ENCODE data around the gene XXYLT1.

Gene XXYLT1

DNA sequence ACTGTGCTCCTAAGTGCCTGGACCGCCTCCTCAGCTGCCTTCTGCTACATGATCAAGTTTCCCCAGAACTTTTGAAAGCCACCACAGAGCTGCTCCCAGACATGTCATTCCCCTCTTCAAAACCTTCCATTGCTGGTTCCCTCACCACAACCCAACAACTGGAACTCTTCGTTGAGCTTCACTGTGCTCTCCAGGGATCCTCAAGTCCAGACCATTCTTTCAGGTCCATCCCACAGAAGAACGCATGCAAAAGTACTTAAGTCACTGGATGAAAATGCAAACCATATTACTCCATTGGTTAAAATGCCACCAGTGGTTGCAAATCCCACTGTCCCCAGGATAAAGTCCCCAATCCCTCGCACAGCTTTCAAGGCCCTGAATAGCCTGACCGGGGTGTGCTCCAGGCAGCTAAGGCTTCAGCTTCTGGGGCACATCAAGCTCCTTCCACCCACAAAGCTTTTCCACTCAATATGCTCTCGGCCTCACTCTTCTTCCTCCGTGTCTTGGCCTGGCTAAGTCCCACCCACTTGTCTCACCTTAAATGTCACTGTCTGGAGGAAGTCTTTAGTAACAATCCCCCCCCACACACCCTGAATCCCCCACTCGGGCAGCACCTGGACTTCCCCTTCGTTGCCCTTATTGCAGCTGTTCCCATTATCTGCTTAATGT, 84.8 kb downstream of the XXYLT1 start:
- CTCF ChIA-PET, result no interaction called here
- TF ChIP-seq, protein P1, sequence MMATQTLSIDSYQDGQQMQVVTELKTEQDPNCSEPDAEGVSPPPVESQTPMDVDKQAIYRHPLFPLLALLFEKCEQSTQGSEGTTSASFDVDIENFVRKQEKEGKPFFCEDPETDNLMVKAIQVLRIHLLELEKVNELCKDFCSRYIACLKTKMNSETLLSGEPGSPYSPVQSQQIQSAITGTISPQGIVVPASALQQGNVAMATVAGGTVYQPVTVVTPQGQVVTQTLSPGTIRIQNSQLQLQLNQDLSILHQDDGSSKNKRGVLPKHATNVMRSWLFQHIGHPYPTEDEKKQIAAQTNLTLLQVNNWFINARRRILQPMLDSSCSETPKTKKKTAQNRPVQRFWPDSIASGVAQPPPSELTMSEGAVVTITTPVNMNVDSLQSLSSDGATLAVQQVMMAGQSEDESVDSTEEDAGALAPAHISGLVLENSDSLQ (IDR thresholded peaks at IDR 0.05), result no peak
- TF ChIP-seq L3MBTL2 (conservative IDR thresholded peaks at IDR 0.05) (no peak), ARNT (IDR thresholded peaks at IDR 0.05) (no peak), SP1 (IDR thresholded peaks at IDR 0.05) (no peak), BHLHE40 (IDR thresholded peaks at IDR 0.05; ENCODE audit: borderline replicate concordance) (no peak)
- DNase-seq (ENCODE audit: extremely low spot score), result no peak
- POLR2A ChIA-PET, result no interaction called here

DNA sequence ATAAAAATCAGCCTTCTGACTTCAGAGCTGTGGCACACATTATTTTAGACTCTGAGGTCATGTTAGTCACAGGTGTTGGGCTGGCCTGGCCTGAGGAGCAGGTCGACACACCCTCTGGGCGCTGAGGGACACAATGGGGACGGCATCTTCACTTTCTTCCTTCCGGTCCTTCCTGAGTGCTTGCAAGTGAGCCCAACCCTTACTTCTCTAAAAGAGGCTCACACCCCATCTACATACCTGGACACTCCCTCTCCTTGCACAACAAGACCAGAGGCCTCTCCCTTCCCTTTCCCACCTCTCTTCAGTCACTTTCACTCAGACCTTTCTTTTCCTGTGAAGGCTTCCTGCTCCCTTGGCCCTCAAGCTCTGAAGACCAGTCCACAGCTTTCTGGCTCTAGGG, 85.4 kb downstream of the XXYLT1 start:
- TF ChIP-seq, protein P1 (IDR thresholded peaks at IDR 0.05), result no peak
- TF ChIP-seq FOXK2 (IDR thresholded peaks at IDR 0.05) (no peak), FOXA1 (IDR thresholded peaks at IDR 0.05) (no peak), L3MBTL2 (conservative IDR thresholded peaks at IDR 0.05) (no peak), FOXM1 (IDR thresholded peaks at IDR 0.05; ENCODE audit: borderline replicate concordance) (no peak), HDGF (IDR thresholded peaks at IDR 0.05; ENCODE audit: borderline replicate concordance) (no peak), NFRKB (IDR thresholded peaks at IDR 0.05) (no peak), SUZ12 (IDR thresholded peaks at IDR 0.05) (no peak), CTBP1 (IDR thresholded peaks at IDR 0.05; ENCODE audit: borderline replicate concordance) (no peak), ZNF384 (IDR thresholded peaks at IDR 0.05) (no peak), LEF1 (IDR thresholded peaks at IDR 0.05; ENCODE audit: borderline replicate concordance) (no peak), ARNT (IDR thresholded peaks at IDR 0.05) (no peak), TARDBP (IDR thresholded peaks at IDR 0.05) (no peak), SP1 (IDR thresholded peaks at IDR 0.05) (no peak), ELF4 (IDR thresholded peaks at IDR 0.05) (no peak)
- CTCF ChIA-PET, result no interaction called here

DNA sequence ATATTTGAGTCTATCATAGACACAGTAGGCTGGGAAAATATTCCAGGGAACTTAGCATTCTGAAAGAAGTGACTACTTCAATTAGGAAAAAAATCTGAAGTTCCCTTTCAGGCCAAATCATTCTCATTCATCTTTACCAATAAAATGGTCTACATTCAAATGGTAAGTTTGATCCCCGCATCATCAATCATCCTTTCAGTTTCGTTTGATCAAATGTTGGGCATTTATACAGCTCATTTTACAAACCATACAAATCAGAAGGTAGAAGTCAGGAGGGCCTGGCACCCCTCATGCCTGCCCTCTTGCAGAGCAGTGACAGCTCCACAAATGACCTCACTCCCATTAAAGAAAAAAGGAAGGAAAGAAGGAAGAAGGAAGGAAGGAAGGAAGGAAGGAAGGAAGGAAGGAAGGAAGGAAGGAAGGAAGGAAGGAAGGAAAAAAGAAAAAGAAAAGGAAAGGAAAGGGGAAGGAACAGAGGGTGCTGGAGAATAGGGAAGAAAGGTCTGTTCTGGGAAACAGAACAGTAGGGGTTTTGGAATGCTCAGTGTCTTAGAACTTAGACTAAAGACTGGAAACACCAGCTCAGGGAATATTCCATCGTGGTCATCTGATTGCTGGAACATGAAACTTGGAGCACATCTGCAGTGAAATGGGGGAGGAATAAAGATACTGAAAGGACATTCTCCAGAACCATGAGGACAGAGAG, 86.1 kb downstream of the XXYLT1 start:
- CTCF ChIA-PET, result no interaction called here
- TF ChIP-seq NFRKB (IDR thresholded peaks at IDR 0.05) (no peak), ARNT (IDR thresholded peaks at IDR 0.05) (no peak), ZNF384 (IDR thresholded peaks at IDR 0.05) (no peak), BHLHE40 (IDR thresholded peaks at IDR 0.05; ENCODE audit: borderline replicate concordance) (no peak), FOXA1 (IDR thresholded peaks at IDR 0.05) (no peak), L3MBTL2 (conservative IDR thresholded peaks at IDR 0.05) (no peak), SP1 (IDR thresholded peaks at IDR 0.05) (no peak), CTBP1 (IDR thresholded peaks at IDR 0.05; ENCODE audit: borderline replicate concordance) (no peak), HDGF (IDR thresholded peaks at IDR 0.05; ENCODE audit: borderline replicate concordance) (no peak), SUZ12 (IDR thresholded peaks at IDR 0.05) (no peak)
- TF ChIP-seq, protein P1 (IDR thresholded peaks at IDR 0.05), result no peak
- DNase-seq (ENCODE audit: extremely low spot score), result no peak
- POLR2A ChIA-PET, result interaction anchor here (1.5 kb wide), 1 partner anchor 11 kb away, joined by 4 read pairs; no protein-coding TSS in a partner anchor

More for the DNA sequence above, 85.4 kb downstream of the XXYLT1 start:
- POLR2A ChIA-PET, result no interaction called here
- DNase-seq (ENCODE audit: extremely low spot score), result no peak

DNA sequence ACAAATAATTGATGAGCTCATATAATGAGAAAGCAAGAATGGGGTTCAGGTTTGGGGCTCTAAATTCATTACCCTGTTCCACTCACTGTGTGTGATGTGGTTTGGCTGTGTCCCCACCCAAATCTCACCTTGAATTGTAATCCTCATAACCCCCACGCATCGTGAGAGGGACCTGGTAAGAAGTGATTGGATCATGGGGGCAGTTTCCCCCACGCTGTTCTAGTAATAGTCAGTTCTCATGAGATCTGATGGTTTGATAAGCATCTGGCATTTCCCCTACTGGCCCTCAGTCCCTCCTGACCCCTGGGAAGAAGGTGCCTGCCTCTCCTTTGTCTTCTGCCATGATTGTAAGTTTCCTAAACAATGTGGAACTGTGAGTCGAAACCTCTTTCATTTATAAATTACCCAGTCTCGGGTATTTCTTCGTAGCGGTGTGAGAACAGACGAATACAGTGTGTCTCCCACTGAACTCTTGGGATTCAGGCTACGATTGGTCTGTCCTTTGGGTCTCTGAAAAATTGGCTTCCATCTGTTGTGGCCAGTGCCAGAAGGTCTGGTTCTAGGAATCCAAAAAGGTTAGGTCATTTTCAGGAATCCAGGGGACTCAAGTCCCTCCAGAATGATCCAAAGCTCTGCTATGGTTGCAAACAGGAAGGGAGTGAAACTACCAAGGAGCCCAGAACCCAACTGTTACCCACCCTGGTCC, 87.7 kb downstream of the XXYLT1 start:
- ChIA-PET CTCF (no interaction called here), POLR2A (no interaction called here)
- DNase-seq (ENCODE audit: extremely low spot score), result no peak
- TF ChIP-seq SUZ12 (IDR thresholded peaks at IDR 0.05), result no peak
- TF ChIP-seq FOXM1 (IDR thresholded peaks at IDR 0.05; ENCODE audit: borderline replicate concordance), result no peak
- no peak for TF ChIP-seq ELF4 (IDR thresholded peaks at IDR 0.05)
- no peak for TF ChIP-seq SP1 (IDR thresholded peaks at IDR 0.05)
- TF ChIP-seq BHLHE40 (IDR thresholded peaks at IDR 0.05; ENCODE audit: borderline replicate concordance), result no peak
- no peak for TF ChIP-seq ZNF384 (IDR thresholded peaks at IDR 0.05)
- TF ChIP-seq, protein P1 (IDR thresholded peaks at IDR 0.05), result no peak
- TF ChIP-seq L3MBTL2 (conservative IDR thresholded peaks at IDR 0.05), result no peak
- no peak for TF ChIP-seq FOXA1 (IDR thresholded peaks at IDR 0.05)
- no peak for TF ChIP-seq FOXK2 (IDR thresholded peaks at IDR 0.05)
- TF ChIP-seq TARDBP (IDR thresholded peaks at IDR 0.05), result no peak
- no peak for TF ChIP-seq HDGF (IDR thresholded peaks at IDR 0.05; ENCODE audit: borderline replicate concordance)
- no peak for TF ChIP-seq CTBP1 (IDR thresholded peaks at IDR 0.05; ENCODE audit: borderline replicate concordance)
- TF ChIP-seq NFRKB (IDR thresholded peaks at IDR 0.05), result no peak
- TF ChIP-seq ARNT (IDR thresholded peaks at IDR 0.05), result no peak

DNA sequence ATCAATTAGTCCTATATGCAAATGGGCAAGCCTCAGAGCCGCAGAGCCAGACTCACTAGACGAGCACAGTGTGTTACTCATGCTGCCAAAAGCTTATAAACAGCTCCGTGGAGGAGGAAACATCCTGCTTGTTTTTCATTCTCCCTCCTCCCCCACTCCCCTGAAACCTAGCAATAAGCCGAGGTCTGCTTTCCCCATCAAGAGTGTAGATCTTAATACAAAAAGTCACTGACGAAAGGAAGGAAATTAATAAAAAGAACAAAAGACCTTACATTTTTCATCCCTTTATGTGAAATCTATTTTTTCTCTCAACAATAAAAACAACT, 88.5 kb downstream of the XXYLT1 start:
- TF ChIP-seq SP1 (IDR thresholded peaks at IDR 0.05) (no peak), HDGF (IDR thresholded peaks at IDR 0.05; ENCODE audit: borderline replicate concordance) (no peak), FOXK2 (IDR thresholded peaks at IDR 0.05) (no peak), ZNF384 (IDR thresholded peaks at IDR 0.05) (no peak), FOXM1 (IDR thresholded peaks at IDR 0.05; ENCODE audit: borderline replicate concordance) (no peak)
- POLR2A ChIA-PET, result no interaction called here
- CTCF ChIA-PET, result no interaction called here
- DNase-seq (ENCODE audit: extremely low spot score), result no peak

All from HEK293T (cell line).